GM12878 (cell line): ENCODE results near the gene TADA3. TPM values are rescaled to one million over a fixed set of nuclear protein-coding genes. Genes with fewer than 3 reads are reported as not detected.

Source experiments
- ATF2 ChIP-seq: IDR thresholded peaks from 2 replicates; pipeline ENCODE4 v1.6.1; 2012; ENCODE audit warnings: low read length, inconsistent platforms
- BACH1 ChIP-seq: fragments of 450-650 bp; IDR thresholded peaks from 2 replicates; pipeline ENCODE4 v1.6.1; 2017; ENCODE audit warnings: mild to moderate bottlenecking, borderline replicate concordance
- BCL3 ChIP-seq: IDR thresholded peaks from 2 replicates; pipeline ENCODE4 v1.6.1; 2011; ENCODE audit warnings: borderline replicate concordance, low read depth, mild to moderate bottlenecking, moderate library complexity, low read length; ENCODE audit not compliant: insufficient read depth, poor library complexity, severe bottlenecking
- CBFB ChIP-seq: IDR thresholded peaks from 2 replicates; pipeline ENCODE4 v1.6.1; 2016; ENCODE audit warnings: antibody characterized with exemption, low read depth
- CBX5 ChIP-seq: sonication (generic); IDR thresholded peaks from 2 replicates; pipeline ENCODE4 v1.6.1; 2016; ENCODE audit warnings: low read depth, moderate library complexity, mild to moderate bottlenecking, inconsistent platforms
- EP300 ChIP-seq, 2 experiments: fragments of 150-350 bp in 1 of 2; IDR thresholded peaks; 2 replicates each; pipeline ENCODE4 v1.6.1; 2011 to 2012; ENCODE audit warnings: low read depth in 2 of 2, low read length in 2 of 2, borderline replicate concordance in 1 of 2, improper control_type of control experiment in 1 of 2, inconsistent platforms in 1 of 2; ENCODE audit not compliant: control insufficient read depth in 1 of 2
- GABPA ChIP-seq: IDR thresholded peaks from 2 replicates; pipeline ENCODE4 v1.6.1; 2014; ENCODE audit warnings: antibody characterized with exemption, low read depth, mild to moderate bottlenecking, inconsistent platforms
- MLLT1 ChIP-seq: fragments of 450-650 bp; IDR thresholded peaks from 2 replicates; pipeline ENCODE4 v1.6.1; 2016; ENCODE audit warnings: mild to moderate bottlenecking
- NBN ChIP-seq: fragments of 450-650 bp; IDR thresholded peaks from 2 replicates; pipeline ENCODE4 v1.6.1; 2016
- NR2C2 ChIP-seq: IDR thresholded peaks from 2 replicates; pipeline ENCODE4 v1.6.1; 2011; ENCODE audit warnings: borderline replicate concordance, low read depth; ENCODE audit not compliant: control insufficient read depth, insufficient read length
- PAX8 ChIP-seq: fragments of 450-650 bp; IDR thresholded peaks from 2 replicates; pipeline ENCODE4 v1.6.1; 2017; ENCODE audit warnings: mild to moderate bottlenecking, moderate library complexity
- PBX3 ChIP-seq: IDR thresholded peaks from 2 replicates; pipeline ENCODE4 v1.6.1; 2011; ENCODE audit warnings: mild to moderate bottlenecking, low read depth, low read length, moderate library complexity; ENCODE audit not compliant: insufficient replicate concordance
- RELB ChIP-seq: fragments of 450-650 bp; IDR thresholded peaks from 2 replicates; pipeline ENCODE4 v1.6.1; 2017; ENCODE audit warnings: low read depth, mild to moderate bottlenecking, moderate library complexity
- SMAD5 ChIP-seq: IDR thresholded peaks from 2 replicates; pipeline ENCODE4 v1.6.1; 2016; ENCODE audit warnings: antibody characterized with exemption, low read depth
- SMARCA5 ChIP-seq: fragments of 450-650 bp; IDR thresholded peaks from 2 replicates; pipeline ENCODE4 v1.6.1; 2017; ENCODE audit warnings: mild to moderate bottlenecking
- USF2 ChIP-seq: IDR thresholded peaks from 2 replicates; pipeline ENCODE4 v1.6.1; 2011; ENCODE audit warnings: low read depth, low read length, improper control_type of control experiment, borderline replicate concordance
- YBX1 ChIP-seq: fragments of 450-650 bp; IDR thresholded peaks from 2 replicates; pipeline ENCODE4 v1.6.1; 2016; ENCODE audit warnings: antibody characterized with exemption
- ZBTB33 ChIP-seq: fragments of 450-650 bp; IDR thresholded peaks from 2 replicates; pipeline ENCODE4 v1.6.1; 2017; ENCODE audit warnings: mild to moderate bottlenecking
- polyA plus RNA-seq, 11 experiments: library from polyadenylated mRNA; depleted of rRNA in 4 of 11; unstranded in 6 of 11; stranded (reverse) in 5 of 11; fragments of >200 nt; fragmentation: Nextera tagmentation in 4 of 11; fragmentation: Illumina TruSeq in 1 of 11; extraction: Ambion mirVana in 4 of 11; extraction: Trizol in 1 of 11; gene quantifications; 1 replicate in 1 of 11; 2 replicates in 10 of 11; pipeline versions ENCODE4 v1.2.1 to v1.2.3, GENCODE V29; 2011 to 2016; ENCODE audit warnings: inconsistent platforms in 2 of 11, missing spikeins in 2 of 11, low read depth in 1 of 11
- total RNA-seq, 4 experiments: library from RNA; depleted of rRNA in 3 of 4; stranded (reverse); fragments of >200 nt in 3 of 4; fragmentation: Illumina TruSeq in 1 of 4; extraction: Trizol in 1 of 4; gene quantifications; 2 replicates each; pipeline versions ENCODE4 v1.2.1 to v1.2.3, GENCODE V29; 2013 to 2021

TADA3 gene
- total and polyA plus RNA-seq, 10 of the 15 experiments (the other 5 are each of a cell fraction or from before 2014, with no cell fraction given), result 2.6 to 71.2 (median 51.0) TPM

GRCh38 chr3:9731206-9732079 is 60.8 kb downstream of the TADA3 start, which contains the start of gene BRPF1 (continued):
- TF ChIP-seq ZBTB33 (no peak; the same call in 1 of the 2 replicates), SMAD5 (no peak), NBN (peak; percentile 94), SMARCA5 (peak; percentile 64; the same call in 1 of the 2 replicates), USF2 (no peak), BCL3 (no peak), MLLT1 (peak; percentile 76), YBX1 (no peak), PAX8 (no peak), ATF2 (no peak), CBFB (peak; percentile 82; the same call in 1 of the 2 replicates), GABPA (no peak), RELB (peak; percentile 97), PBX3 (no peak), BACH1 (no peak), EP300 (IDR thresholded peaks at IDR 0.05; ENCODE audit: borderline replicate concordance in 1 of 2, control insufficient read depth in 1 of 2, low read depth in 2 of 2, low read length in 2 of 2) (peak in 1 of 2 experiments; percentile 99; a peak in 2 of 4 replicates), NR2C2 (no peak), CBX5 (no peak; the same call in 1 of the 2 replicates)
